CD4-positive, alpha-beta T cell treated with Interleukin-4 for 4 hours (primary cell): ENCODE data around the gene PPT1.

Experiments
- DNase-seq: peaks from one replicate; pipeline ENCODE4 v3.0.0-alpha.2; 2020

PPT1 gene

DNA sequence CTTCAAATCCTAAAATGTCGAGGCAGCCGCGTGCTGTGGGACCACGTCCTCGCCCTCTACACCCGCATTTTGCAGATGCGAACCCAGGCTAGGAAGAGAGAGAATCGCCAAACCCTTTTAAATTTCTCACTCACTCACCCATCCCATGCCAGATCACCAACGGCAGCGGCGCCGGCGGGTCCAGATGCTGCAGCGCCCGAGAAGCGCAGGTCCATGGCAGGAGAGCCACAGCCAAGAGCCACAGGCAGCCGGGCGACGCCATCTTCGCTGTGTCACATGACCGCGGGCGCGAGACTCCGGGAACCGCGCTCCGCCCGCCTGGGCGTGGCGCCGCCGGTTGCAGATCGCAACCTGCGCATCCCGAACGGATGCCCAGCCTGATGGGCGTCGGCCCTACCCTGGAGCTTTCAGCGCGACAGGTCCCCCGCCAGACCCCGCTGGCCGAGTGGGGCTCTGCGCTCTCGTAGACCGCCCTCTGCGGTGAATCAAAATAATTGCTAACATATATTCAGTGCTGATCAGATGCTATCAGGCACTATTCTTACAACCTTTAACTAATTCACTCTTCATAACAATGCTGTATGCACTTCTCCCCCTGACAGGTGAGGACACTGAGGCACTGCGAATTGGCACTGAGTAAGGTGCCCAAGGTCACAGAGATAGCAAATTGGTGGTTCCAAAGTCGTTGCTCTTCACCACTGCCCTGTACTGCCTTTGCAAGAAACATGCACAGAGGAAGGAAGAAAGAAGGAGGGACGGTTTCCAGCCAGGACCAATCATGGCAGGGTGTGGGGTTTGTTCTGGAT is at the start of gene PPT1:
TSS of gene PPT1 (minus strand) at position 276 of the 806 bp plus-strand sequence. CDS start at position 262, 14 bp downstream.
- peak; percentile 73 for DNase-seq

DNA sequence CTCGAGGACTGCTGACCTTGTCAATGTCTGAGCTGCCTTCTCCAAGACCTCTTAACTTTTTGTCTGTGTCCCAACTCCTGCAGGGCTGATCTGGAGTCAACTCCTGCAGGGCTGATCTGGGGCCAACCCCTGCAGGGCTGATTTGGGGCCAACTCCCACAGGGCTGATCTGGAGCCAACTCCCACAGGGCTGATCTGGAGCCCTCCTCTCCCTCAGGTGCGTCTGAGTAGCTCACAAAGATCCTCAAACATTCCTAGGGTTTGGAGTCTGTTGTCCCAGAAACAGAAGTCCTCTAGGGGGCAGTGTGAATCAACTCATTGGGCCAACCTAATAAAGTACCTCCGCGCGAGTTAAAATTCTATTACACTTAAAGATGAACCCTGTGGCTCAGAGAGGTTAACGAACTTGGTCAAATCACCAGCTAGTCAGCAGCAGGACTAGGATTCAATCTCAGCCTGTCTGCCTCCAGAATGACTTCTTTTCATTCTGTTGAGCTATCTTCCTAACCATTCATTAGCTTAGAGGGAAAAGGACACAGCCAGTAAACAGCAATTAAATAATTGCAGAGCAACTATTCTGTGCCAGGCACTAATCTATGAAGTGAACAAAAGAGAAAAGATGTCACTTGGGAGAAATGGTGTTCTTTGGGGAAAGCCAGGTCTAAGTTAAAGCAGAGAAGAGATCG is 47.0 kb upstream of the PPT1 start:
- peak; percentile 72 for DNase-seq

DNA sequence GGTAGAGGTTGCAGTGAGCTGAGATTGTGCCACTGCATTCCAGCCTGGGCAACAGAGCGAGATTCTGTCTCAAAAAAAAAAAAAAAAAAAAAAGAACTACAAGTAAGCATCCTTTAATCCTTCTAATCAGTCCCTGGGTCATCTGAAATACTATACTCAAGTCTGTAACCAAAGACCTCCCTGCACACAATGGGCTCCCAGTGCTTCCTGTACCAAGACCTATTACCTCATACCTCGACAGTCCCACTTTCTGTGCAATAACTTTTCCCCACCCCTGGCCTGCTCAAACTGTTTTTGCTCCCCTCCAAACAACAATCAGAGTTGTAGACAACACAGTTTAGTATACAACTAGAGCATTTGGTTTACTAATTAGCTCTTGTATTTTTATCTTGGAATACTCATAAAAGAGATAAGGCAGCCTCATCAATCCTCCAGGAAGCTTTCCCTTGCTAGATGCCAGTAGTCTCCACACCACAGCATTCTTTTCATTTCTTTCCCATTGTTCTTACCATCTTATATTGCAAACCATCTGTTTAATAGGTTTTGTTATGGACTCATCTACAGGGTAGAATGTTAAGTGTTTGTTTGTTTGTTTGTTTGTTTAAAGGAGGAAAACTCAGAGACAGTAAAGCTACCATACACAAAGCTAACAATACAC is 45.0 kb upstream of the PPT1 start:
- DNase-seq, result no peak

DNA sequence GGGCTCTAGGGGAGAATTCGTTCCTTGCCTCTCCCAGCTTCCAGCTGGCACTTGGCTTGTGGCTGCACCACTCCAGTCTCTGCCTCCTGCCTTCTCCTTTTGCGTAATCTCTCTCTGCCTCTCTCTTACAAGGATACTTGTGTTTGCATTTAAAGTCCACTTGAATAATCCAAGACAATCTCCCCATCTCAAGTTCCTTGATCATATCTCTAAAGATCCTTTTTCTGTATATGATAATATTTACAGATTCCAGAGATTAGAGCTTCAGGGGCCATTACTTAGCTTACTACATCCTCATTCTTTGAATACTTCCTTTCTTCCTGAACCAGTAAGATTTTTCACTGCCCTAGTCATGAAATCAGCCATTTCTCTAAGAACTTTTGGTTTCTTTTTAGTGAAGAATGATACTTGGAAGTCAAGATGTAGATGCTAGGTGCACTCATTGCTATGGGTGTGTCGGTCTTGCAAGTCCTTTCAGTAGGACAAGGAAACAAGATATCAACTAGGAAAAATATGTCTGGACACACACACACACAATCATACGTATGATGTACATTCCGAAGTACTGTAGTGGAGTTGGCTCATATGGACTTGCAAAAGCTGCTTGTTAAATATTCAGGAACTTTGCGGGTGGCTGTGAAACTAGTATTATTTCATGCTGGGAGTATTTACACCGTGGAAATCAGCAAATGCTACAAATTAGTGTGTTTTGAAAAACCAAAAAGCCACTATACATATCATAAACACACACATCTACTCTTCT is 43.3 kb upstream of the PPT1 start:
- DNase-seq, result no peak

DNA sequence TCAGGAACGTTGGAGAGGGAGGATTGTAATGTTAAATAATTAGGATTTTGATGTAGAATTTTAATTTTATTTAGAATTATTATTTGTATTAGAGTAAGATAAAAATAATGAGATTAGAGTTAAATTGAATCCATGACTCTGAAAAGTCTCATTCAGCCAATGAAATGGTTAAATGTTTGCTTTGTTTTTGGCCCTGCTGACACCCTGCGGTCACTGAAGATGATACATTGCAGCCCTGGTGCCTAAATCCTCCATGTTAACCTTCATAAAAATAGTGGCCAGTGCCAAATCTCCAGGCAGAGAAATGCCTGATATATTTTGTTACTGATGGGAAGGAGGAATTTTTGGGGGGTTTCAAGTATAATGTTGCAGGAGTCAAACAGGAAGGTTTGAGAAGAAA is 36.8 kb upstream of the PPT1 start:
- DNase-seq, result no peak

DNA sequence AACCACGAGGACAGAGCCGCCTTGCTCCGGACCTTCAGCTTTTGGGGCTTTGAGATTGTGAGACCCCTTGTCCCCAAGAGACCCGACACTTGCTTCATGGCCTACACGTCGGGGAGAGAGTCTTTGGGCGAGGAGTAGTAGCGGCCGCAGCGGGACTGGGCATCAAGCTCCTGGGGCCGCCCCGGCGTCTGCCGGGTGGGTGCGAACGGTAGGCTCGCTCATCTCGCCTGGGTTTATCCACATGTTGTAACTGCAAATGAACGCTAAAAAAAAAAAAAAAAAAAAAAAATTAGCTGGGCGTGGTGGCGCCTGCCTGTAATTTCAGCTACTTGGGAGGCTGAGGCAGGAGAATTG is 36.2 kb upstream of the PPT1 start:
- DNase-seq, result no peak

DNA sequence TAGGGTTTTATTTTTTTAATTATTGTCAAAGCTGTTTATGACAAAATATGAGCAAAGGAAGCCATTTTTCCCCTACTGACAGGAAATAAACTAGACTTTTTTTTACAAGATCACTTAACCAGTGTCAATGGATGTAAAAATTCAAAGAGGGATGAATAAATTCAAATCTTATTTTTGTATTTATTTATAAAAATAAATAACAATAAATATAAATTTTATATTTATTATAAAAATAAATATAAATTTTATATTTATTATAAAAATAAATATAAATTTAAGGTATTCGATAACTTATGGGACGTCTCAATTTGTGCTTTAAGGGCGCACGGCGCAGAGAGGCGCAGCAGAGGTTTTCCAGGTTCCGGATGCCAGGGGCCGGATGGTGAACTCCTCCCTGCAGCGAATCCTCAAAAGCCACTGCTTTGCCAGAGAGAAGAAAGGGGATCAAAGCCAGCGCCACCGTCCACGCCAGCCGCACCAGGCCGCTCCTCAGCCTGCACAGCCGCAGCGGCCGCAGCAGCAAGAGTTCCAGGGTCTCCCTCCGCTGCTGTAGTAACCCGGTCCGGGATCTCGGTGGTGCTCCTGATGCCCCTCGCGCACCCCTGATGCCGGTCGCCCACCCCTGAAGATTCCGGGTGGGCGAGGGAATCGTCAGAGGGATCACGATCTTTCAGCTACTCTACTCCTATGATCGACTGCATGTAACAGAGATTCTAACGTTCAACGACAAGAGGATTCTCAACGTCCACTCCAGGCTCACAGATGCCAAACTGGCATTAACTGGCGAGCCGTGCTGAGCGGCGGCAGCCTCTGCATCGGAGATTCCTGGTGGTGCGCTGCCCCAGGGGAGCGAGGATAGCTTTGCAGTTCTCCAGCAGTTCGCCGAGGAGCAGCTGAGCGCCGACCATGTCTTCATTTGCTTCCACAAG is 35.6 kb upstream of the PPT1 start:
- no peak for DNase-seq

DNA sequence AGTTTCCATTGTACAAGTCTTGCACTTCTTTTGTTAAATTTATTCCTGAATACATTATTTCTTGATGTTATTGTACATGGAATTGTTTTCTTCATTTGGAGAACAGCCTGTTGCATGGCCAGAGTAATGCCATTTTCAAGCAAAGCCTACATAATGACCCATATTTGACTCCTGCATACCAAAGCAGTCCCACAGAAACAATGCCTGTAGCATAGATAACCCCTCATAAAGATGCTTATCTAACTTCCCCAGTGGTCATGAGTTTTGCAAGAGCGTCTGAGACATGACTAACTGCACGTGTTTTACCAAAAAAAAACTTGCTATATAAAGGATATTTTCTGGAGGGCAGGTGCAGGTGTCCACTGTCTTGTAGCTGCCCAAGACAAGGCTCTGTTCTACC is 33.8 kb upstream of the PPT1 start:
- no peak for DNase-seq

DNA sequence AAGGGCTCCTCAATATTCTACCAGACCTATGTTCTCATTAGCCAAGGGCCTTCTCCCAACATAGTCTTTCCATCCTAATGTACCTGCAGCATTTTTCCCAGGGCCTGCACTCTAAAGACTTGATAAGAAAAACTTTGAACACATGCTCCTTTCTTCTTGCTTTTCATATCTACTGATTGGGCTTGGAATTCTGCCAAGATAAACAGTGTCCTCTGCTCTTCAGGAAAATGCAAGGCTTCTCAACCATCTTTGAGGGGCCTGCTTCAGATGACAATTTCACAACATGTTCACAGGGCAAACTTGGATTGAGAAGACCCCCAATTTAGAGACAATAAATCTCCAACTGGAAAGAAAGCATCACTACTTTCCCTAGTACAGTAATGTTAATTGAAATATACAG is 25.8 kb upstream of the PPT1 start:
- no peak for DNase-seq

DNA sequence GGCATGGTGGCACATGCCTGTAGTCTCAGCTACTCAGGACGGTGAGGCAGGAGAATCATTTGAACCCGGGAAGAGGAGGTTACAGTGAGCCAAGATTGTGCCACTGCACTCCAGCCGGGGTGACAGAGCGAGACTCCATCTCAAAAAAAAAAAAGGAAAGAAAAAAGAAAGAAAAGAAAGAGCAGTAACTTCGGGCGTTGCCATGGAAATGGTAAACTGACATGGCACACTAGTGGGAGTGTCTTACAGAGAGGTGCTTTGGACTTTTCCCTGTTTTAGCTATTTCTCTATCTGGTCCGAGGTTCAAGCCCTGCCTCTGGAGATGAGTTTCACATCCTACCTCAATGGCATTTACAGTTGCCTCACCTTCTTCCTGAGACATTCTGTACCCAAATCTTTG is 23.1 kb upstream of the PPT1 start:
- DNase-seq, result no peak

DNA sequence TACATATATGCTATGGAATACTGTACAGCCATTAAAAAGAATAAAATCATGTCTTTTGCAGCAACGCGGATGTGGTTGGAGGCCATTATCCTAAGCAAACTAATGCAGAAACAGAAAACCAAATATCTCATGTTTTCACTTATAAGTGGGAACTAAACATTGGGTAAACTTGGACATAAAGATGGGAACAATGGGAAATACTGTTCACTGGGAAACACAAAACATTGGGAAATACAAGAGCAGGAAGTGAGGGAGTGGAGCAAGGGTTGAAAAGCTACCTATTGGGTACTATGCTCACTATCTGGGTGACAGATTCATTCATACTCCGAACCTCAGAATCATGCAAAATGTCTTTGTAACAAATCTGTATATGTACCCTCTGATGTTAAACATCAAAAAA is 17.3 kb upstream of the PPT1 start:
- no peak for DNase-seq

DNA sequence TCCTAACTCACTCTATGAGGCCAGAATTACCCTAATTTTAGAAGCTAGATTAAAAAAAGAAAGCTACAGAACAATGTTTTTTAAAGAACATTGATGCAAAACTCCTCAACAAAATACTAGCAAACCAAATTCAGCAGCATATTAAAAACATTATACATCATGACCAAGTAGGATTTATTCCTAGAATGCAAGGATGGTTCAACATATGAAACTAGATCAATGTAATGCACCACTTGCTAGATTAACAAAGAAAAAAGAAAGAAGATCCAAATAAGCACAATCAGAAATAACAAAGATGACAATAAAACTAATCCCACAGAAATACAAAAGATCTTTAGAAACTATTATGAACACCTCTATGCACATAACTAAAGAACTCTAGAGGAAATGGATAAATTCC is 13.3 kb upstream of the PPT1 start:
- no peak for DNase-seq

DNA sequence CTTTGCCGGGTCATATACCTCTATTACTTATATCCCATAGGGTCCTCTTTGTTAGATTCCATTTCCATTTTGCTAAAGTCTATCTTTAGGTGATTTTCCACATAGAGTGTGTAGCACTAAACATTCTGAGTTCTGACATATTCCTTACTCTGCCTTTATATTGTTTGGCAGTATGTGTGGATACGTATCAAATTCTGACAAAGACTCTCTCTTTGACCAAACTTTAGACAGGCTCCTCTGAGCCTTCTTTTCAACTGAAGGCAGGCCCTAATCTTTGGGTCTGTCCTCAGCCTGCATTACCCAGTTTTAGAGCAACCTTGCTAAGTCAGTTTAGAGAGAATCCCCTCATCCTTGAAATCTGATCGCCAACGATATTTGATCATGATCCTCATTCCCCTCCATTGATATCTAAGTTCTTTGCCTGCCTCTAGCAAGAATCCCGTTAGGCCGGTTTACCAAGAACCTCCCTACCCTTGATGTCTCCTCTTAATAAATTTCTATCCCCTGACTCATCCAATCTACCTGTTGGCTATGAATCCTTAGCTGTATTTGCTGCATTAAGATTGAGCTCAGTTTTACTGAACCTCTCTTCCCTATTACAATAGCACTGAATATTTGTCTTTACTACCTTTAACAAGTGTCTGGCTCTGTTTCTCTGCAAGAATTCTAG is 10.4 kb upstream of the PPT1 start:
- DNase-seq, result no peak

DNA sequence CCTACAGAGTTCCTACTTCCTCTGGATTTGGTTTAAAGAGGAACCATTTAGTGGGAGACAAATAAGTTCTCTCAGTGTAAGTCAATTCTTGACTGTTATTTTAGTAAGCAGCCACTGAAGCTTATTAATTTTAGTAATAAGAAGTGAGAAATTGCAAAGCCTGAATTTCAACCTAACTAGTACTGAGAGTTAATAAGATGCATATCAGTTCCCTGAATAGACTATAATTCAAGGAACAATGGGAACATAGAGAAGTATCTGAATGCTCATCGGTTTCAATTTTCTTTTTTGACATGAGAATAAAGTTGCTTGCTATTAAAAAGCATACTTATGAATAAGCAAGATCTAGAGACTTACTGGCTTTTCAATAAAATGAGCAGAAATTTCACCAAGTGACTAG is 8.0 kb upstream of the PPT1 start:
- DNase-seq, result no peak

DNA sequence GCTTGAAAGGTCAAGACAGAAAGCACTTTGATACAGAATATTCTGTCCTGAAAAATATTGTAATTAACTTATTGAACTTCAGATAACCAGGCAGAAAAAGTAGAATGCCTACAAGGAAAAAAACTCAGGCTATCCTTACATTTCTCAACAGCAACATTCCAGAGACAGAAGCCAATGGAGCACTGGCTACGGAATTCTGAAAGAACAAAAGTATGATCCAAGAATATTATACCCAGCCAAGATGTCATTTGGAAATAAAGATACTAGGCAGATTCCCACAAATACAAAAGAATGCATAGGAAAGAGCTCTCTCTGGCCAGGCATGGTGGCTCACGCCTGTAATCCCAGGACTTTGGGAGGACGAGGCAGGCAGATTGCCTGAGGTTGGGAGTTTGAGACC is 5.8 kb upstream of the PPT1 start:
- DNase-seq, result no peak

DNA sequence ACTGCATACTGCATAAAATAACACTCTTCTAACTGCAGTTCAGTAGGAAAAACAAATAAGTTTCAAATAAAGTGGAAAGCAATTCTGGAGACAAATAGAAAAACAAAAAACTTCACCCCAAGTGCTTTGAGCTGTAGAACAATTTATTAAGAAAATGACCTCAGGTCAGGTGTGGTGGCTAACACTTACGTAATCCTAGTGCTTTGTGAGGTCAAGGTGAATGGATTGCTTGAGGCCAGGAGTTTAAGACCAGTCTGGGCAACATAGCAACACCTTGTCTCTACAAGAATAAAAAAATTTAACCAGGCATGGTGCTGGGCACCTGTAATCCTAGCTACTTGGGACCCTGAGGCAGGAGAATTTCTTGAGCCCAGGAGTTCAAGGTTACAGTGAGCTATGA is 5.0 kb upstream of the PPT1 start:
- no peak for DNase-seq

DNA sequence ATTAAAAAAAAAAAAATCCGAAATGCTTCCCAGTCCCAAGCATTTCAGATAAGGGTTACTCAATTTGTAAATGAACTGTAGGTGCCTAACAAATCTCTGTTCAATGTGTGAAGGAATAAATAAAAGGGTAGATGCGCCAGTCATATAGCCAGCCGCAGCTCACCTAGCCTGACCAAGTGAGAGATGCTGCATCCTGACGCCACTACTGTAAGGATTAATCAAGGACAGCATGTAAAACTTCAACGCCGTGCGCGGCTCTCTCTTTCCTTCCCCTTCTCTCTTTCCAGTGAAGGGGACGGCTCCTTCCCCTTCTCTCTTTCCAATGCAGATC is 441 bp downstream of the PPT1 start:
- DNase-seq, result no peak

DNA sequence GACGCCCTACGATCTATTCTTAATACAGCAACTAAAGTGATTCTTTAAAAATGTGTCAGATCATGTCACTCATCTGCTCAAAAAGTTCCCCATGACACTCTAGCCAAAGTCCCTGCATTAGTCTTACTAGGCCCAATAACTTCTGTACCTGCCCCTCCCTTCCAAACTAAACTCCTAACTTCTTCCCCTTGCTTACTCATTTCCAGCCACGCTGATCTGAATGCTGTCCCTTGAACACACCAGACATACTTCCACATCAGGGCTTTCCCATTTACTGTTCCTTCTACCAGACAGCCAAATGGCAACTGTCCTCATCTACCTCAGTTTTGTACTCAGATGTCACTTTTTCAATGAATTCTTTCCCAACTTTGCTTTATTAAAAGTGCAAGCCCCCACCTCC is 1.2 kb downstream of the PPT1 start:
- no peak for DNase-seq

DNA sequence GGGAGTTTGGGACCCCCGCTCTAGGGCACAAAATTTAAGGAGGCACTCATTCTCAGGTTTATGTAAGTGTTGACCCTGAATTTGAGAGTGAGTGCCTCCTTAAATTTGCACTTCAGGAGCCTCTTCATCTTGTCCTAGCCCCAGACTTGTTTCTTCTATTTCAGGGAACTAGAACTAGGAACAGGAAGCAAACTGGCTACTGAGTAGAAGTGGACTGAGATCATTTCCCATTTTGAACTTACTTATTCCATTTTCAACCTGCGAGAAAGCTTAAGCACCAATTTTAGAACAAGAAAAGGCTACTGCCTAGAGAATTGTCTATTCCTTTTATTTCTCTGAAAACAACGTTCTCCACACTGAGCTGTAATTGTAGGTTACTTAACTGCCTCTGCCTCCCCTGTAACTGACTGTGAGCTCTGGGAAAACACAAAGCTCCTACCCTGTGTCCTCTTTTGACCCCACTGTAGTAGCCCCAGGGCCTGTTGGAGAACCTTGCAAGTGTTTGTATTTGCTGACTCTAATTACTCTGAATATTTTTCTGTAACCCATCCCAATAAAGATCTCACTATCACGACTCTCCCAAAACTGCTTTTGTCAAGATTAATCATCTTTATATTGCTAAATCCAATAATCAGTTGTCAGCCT is 2.5 kb downstream of the PPT1 start:
- no peak for DNase-seq

DNA sequence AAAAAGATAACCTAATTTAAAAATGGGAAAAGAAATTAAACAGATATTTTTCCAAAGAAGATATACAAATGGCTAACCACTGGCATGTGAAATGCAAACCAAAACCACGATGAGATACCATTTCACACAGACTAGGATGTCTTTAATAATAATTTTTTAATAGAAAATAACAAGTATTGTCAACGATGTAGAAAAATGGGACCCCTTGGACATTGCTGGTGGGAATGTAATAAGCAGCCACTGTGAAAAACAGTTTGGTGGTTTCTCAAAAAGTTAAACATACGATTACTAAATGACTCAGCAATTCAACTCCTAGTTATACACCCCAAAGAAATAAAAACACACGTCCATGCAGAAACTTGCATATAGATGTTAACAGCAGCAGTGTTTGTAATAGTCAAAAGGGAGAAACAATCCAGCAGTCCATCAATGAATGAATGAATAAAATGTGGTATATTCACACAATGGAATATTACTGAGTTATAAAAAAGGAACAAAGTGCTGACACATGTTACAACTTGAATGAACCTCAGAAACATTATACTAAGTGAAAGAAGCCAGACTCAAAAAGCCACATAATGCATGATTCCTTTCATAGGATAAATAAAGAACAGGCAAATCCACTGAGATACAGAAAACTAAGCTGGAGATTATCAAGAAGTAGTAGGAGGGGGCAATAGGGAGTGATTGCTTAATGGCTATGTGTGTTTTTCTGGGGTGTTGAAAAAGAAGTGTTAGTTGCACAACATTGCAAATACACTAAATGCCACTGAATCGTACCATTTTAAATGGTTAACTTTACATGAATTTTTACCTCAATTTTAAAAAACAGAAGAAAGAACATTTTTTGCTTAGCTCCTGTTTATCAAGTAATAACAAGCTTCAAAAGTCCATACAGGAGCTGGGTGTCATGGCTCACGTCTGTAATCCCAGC is 4.1 kb downstream of the PPT1 start:
- no peak for DNase-seq
